ENCODE results near the gene CNOT4.

DNA sequence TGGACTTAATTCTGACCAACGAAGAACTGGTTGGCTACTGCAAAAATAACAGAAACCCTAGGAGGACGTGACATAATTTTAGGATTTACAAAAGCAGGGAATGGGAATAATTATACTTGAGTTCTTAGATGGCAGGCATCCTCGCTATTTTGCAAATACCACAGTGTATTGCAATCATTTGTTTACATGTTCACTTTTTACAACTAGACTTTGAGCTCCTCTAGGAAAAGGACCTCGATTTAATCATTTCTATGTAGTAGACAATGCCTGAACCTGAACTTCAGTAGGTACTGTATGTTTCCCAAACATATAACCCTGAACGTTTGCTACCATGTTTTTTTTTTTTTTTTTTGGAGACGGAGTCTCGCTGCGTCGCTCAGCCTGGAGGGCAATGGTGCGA lies 137.7 kb downstream of the CNOT4 start:
- TF ChIP-seq, protein P1, sequence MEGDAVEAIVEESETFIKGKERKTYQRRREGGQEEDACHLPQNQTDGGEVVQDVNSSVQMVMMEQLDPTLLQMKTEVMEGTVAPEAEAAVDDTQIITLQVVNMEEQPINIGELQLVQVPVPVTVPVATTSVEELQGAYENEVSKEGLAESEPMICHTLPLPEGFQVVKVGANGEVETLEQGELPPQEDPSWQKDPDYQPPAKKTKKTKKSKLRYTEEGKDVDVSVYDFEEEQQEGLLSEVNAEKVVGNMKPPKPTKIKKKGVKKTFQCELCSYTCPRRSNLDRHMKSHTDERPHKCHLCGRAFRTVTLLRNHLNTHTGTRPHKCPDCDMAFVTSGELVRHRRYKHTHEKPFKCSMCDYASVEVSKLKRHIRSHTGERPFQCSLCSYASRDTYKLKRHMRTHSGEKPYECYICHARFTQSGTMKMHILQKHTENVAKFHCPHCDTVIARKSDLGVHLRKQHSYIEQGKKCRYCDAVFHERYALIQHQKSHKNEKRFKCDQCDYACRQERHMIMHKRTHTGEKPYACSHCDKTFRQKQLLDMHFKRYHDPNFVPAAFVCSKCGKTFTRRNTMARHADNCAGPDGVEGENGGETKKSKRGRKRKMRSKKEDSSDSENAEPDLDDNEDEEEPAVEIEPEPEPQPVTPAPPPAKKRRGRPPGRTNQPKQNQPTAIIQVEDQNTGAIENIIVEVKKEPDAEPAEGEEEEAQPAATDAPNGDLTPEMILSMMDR (conservative IDR thresholded peaks at IDR 0.05) = no peak
- TF ChIP-seq EZH2 (IDR thresholded peaks at IDR 0.05; ENCODE audit: low read depth) = no peak

All from PC-9 (cell line).